ENCODE data around the gene CHD9NB. TPM values are rescaled to one million over a fixed set of nuclear protein-coding genes. Genes with fewer than 3 reads are reported as not detected.
"Not testable (repeated sequence)": the region's sequence is repeated elsewhere in the genome, so short reads cannot be mapped to it uniquely, and the experiment has no call there.

CHD9NB gene
- total RNA-seq, 1 experiment from 2014 or later, result 43.5 TPM

GRCh38 chr16:53040788-53041187, 11.9 kb downstream of the CHD9NB start:
- DNase-seq (ENCODE audit: low spot score), result no peak
- in situ Hi-C loops (cut with HindIII; ENCODE audit: low sequenced_read_pairs), result no loop called here

GRCh38 chr16:53036711-53037110, 16.0 kb downstream of the CHD9NB start:
- in situ Hi-C loops (cut with HindIII; ENCODE audit: low sequenced_read_pairs); DNase-seq (ENCODE audit: low spot score): not testable (repeated sequence)

DNA sequence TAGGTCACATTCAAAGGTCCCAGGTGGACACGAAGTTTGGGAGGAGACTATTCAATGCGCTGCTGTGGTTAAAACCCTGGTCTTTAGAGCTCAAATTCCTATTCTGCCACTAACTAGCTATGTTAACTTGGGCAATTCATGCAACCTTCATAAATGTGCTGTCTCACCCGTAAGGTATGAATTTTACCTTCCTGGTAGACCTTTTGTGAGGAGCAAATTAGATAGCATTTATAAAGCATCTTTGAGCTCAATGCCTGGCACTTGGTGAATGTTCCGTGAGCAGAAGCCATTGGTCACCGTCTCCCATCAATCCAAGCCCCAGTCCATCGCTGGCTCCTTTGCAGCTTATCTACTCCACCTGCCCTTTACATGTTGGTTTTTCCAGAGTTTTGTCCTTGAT, 16.6 kb downstream of the CHD9NB start:
- in situ Hi-C loops (cut with HindIII; ENCODE audit: low sequenced_read_pairs), result no loop called here
- DNase-seq (ENCODE audit: low spot score), result no peak

DNA sequence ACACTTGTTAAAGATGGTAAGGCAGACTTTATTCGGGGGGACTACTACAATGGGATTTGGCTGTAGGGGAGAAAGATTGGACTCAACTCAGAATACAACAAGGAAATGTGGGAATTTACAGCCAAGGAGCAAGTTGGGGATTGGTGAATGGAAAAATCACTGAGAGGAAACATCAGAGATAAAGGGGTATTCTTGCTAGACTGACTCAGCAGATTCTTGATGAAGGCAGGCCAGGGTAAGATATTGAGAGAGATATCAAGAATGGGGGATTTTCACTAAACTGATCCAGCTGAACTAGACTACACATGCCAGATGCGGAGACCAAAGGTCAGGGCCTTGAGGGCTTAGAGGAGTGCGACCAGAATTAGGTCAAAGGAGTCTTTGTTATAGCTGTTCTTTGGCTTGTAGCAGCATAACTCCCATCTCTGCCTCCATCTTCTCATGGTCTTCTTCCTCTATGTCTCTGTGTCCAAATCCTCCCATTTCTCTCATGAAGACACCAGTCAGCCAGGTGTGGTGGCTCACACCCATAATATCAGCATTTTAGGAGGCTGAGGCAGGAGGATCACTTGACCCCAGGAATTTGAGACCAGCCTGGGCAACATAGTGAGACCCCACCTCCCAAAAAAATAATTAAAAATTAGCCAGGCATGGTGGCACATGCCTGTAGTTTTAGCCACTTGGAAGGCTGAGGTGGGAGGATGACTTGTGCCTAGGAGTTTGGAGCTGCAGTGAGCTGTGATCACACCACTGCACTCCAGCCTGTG, 17.3 kb downstream of the CHD9NB start:
- no peak for DNase-seq (ENCODE audit: low spot score)

DNA sequence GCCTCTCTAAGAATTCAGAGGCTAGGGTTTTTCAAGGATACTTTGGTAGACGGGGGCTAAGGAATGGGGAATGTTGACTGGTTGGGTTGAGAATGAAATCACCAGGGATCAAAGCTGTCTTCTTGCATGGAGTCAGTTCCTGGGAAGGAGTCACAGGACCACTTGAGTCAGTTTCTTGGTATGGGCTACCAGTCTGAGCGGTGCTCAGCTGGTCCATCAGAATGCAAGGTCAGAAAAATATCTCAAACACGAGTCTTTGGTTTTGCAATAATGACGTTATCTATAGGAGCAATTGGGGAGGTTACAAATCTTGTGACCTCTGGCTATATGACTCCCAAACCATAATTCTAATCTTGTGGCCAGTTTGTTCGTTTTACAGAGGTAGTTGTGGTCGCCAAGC, 18.4 kb downstream of the CHD9NB start:
- DNase-seq (ENCODE audit: low spot score), result no peak
- in situ Hi-C loops (cut with HindIII; ENCODE audit: low sequenced_read_pairs), result no loop called here

More for the DNA sequence above, 17.3 kb downstream of the CHD9NB start:
- in situ Hi-C loops (cut with HindIII; ENCODE audit: low sequenced_read_pairs), result no loop called here

GRCh38 chr16:53031323-53031942, 21.3 kb downstream of the CHD9NB start:
- no peak for DNase-seq (ENCODE audit: low spot score)
- in situ Hi-C loops (cut with HindIII; ENCODE audit: low sequenced_read_pairs), result no loop called here

GRCh38 chr16:53029971-53030370, 22.7 kb downstream of the CHD9NB start:
- in situ Hi-C loops (cut with HindIII; ENCODE audit: low sequenced_read_pairs), result no loop called here
- DNase-seq (ENCODE audit: low spot score), result no peak

DNA sequence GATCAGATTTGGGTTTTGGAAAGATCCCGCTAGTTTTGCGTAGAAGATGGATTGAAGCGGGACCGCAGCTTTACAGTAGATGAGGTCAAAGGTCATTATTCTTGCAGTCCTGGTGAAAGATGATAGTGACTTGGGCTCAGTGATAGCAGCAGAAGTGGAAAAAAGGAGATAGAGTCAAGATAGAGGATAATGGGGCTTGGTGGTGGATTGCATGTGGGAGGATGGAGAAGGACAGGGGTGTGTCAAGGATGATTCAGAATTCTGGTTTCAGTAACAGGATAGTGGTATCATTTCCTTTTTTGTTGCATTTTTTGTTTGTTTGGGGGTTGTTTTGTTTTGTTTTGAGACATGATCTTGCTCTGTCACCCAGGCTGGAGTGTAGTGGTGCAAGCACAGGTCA, 28.7 kb downstream of the CHD9NB start:
- in situ Hi-C loops (cut with HindIII; ENCODE audit: low sequenced_read_pairs), result no loop called here
- DNase-seq (ENCODE audit: low spot score), result no peak

DNA sequence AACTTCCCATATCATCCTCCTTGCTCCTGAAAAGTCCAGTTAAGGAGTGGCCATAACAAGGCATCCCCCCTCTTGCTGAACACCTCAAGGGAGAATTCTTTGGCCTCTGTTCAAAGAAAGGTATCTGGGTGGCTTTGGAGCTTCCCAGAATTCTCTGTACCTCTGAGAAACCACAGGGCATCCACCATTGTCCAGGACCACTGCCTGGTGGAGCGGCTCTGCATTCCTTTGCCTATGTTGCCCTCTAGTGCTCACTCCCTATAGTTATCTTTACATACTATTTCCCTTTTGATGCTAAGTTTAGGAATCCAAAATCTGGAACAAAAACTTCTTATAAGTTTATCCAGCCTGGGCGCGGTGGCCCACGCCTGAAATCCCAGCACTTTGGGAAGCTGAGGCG, 30.3 kb downstream of the CHD9NB start:
- in situ Hi-C loops (cut with HindIII; ENCODE audit: low sequenced_read_pairs), result no loop called here
- DNase-seq (ENCODE audit: low spot score), result peak; percentile 65

GRCh38 chr16:53018834-53019416, 33.8 kb downstream of the CHD9NB start:
- DNase-seq (ENCODE audit: low spot score), result no peak
- in situ Hi-C loops (cut with HindIII; ENCODE audit: low sequenced_read_pairs), result no loop called here

- in situ Hi-C loops (cut with HindIII; ENCODE audit: low sequenced_read_pairs), result no loop called here
- DNase-seq (ENCODE audit: low spot score), result no peak
These were observed 38.4 kb downstream of the CHD9NB start for GRCh38 chr16:53014287-53014686.

- in situ Hi-C loops (cut with HindIII; ENCODE audit: low sequenced_read_pairs), result no loop called here
These were observed 45.6 kb downstream of the CHD9NB start for GRCh38 chr16:53007095-53007494.

GRCh38 chr16:52997922-52998321, 54.8 kb downstream of the CHD9NB start:
- in situ Hi-C loops (cut with HindIII; ENCODE audit: low sequenced_read_pairs), result no loop called here
- no peak for DNase-seq (ENCODE audit: low spot score)

More at GRCh38 chr16:53007095-53007494, 45.6 kb downstream of the CHD9NB start:
- DNase-seq (ENCODE audit: low spot score), result no peak

- DNase-seq (ENCODE audit: low spot score), result no peak
- in situ Hi-C loops (cut with HindIII; ENCODE audit: low sequenced_read_pairs), result no loop called here
These were observed 57.8 kb downstream of the CHD9NB start for GRCh38 chr16:52994942-52995341.

GRCh38 chr16:52993179-52993578, 59.5 kb downstream of the CHD9NB start:
- DNase-seq (ENCODE audit: low spot score), result no peak
- in situ Hi-C loops (cut with HindIII; ENCODE audit: low sequenced_read_pairs), result no loop called here

DNA sequence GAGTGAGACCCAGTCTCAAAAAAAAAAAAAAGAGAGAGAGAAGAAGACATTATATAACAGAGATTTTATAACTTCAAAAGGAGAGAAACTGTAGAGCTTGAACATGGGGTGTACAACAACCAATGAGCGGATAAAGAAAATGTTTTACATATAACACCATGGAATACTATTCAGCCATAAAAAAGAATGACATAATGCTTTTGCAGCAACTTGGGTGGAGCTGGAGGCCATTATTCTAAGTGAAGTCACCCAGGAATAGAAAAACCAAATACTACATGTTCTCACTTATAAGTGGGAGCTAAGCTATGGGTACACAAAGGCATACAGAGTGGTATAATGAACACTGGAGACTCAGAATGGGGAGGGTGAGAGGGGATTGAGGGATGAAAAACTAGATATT, 61.1 kb downstream of the CHD9NB start:
- DNase-seq (ENCODE audit: low spot score), result no peak
- in situ Hi-C loops (cut with HindIII; ENCODE audit: low sequenced_read_pairs), result no loop called here

Other genes starting within 250 kb of the CHD9NB start
- 18.3 and 31.1 TPM in 2 replicates for gene CHD9, start 2.1 kb upstream of the CHD9NB start, total RNA-seq (2014; rRNA removed; shearing (Covaris generic))

Data from G401 (cell line).